K562 (cell line): ENCODE measurements around the gene NUP188. TPM values are rescaled to one million over a fixed set of nuclear protein-coding genes. Genes with fewer than 3 reads are reported as not detected.

ENCODE experiments used
- ATAC-seq: fragments of 200-7000 bp; cut with Tn5 transposase; 3 replicates; pipeline ENCODE4 v1.9.1; 2020; ENCODE audit warnings: moderate library complexity
- BruUV-seq: library from RNA; stranded (reverse); fragments of 400-500 nt; replicated peaks from 2 replicates; lab custom pipeline; 2021; lab: Mats Ljungman, UMichigan
- CTCF ChIA-PET: fragments of 300-600 bp; formaldehyde crosslinking; extraction: SDS; loops from one replicate; lab custom pipeline; 2021; ENCODE audit warnings: low intra/inter-chr PET ratio; lab: Yijun Ruan, JAX
- POLR2A ChIA-PET: fragments of 300-600, 350-650 bp; sonication (Branson Sonifier 250); formaldehyde crosslinking; extraction: SDS; loops from one replicate; lab custom pipeline; 2021; ENCODE audit warnings: antibody characterized with exemption, inconsistent platforms; lab: Yijun Ruan, JAX
- DNase-seq, 4 experiments: peaks; one replicate each; pipeline versions ENCODE4 v3.0.0 to v3.0.0-alpha.2; 2011 to 2018; ENCODE audit warnings: low spot score in 3 of 4, mixed read lengths in 3 of 4; ENCODE audit errors: extremely low read depth in 1 of 4
- FAIRE-seq: peaks from 2 replicates; lab custom pipeline; 2011; peaks lifted over from hg19 to GRCh38; lab: Jason Lieb, UNC
- H2AFZ ChIP-seq: 2 replicates; pipeline ENCODE4 v1.6.0; 2011; ENCODE audit warnings: low read depth, low read length, control low read depth, inconsistent platforms
- H3K27ac ChIP-seq: fragments of 200-600 bp; 3 replicates; pipeline ENCODE4 v1.8.0; 2011; ENCODE audit warnings: low read depth, mild to moderate bottlenecking, control low read depth, inconsistent platforms, low read length, moderate library complexity, mixed read lengths; ENCODE audit errors: extremely low read depth
- H3K27me3 ChIP-seq, 2 experiments: fragments of 300-600 bp in 1 of 2; 2 replicates in 1 of 2; 3 replicates in 1 of 2; pipeline versions ENCODE4 v1.6.0 to v1.8.0; 2011; ENCODE audit warnings: inconsistent platforms in 2 of 2, low read length in 2 of 2, mild to moderate bottlenecking in 1 of 2, mixed read lengths in 1 of 2, moderate library complexity in 1 of 2; ENCODE audit not compliant: control insufficient read depth in 2 of 2, insufficient read depth in 2 of 2
- H3K36me3 ChIP-seq: fragments of 300-600 bp; 3 replicates; pipeline ENCODE4 v1.8.0; 2011; ENCODE audit warnings: mild to moderate bottlenecking, low read length, inconsistent platforms; ENCODE audit not compliant: control insufficient read depth, insufficient read depth
- H3K4me1 ChIP-seq, 2 experiments: fragments of 200-600 bp in 1 of 2; replicated peaks in 1 of 2; 2 replicates in 1 of 2; 3 replicates in 1 of 2; pipeline versions ENCODE4 v1.5.1 to v1.8.0; 2011; ENCODE audit warnings: inconsistent platforms in 2 of 2, low read length in 2 of 2, mild to moderate bottlenecking in 1 of 2, mixed read lengths in 1 of 2, moderate library complexity in 1 of 2; ENCODE audit not compliant: control insufficient read depth in 2 of 2, insufficient read depth in 2 of 2
- H3K4me2 ChIP-seq: 2 replicates; pipeline ENCODE4 v1.6.1; 2011; ENCODE audit warnings: low read length, control low read depth, inconsistent platforms, mixed read lengths; ENCODE audit not compliant: insufficient read depth
- H3K4me3 ChIP-seq: fragments of 200-600 bp; sonication (generic), shearing (Covaris generic); 2 replicates; pipeline ENCODE4 v1.5.1; 2016; ENCODE audit warnings: control low read depth, inconsistent platforms
- H3K79me2 ChIP-seq: fragments of 200-600 bp; 3 replicates; pipeline ENCODE4 v1.8.0; 2011; ENCODE audit warnings: low read length, inconsistent platforms; ENCODE audit not compliant: control insufficient read depth, insufficient read depth
- H3K9ac ChIP-seq, 2 experiments: 2 replicates each; pipeline versions ENCODE4 v1.6.0 to v1.6.1; 2011; ENCODE audit warnings: low read depth in 2 of 2, low read length in 2 of 2, control low read depth in 1 of 2, inconsistent platforms in 1 of 2, mild to moderate bottlenecking in 1 of 2, mixed read lengths in 1 of 2; ENCODE audit not compliant: insufficient read depth in 1 of 2
- H3K9me1 ChIP-seq: one replicate; pipeline ENCODE4 v1.6.0; 2011; ENCODE audit warnings: inconsistent platforms, mild to moderate bottlenecking, low read length, moderate library complexity; ENCODE audit not compliant: control insufficient read depth, insufficient read depth
- H3K9me3 ChIP-seq: replicated peaks from 2 replicates; pipeline ENCODE4 v1.5.1; 2011; ENCODE audit warnings: low read depth, low read length, inconsistent platforms; ENCODE audit not compliant: control insufficient read depth, insufficient read depth
- H4K20me1 ChIP-seq: replicated peaks from 2 replicates; pipeline ENCODE4 v1.6.1; 2011; ENCODE audit warnings: low read length, inconsistent platforms, mixed read lengths; ENCODE audit not compliant: control insufficient read depth, insufficient read depth
- CHD7 ChIP-seq: fragments of 200-600 bp; sonication (generic); IDR thresholded peaks from one replicate; pipeline ENCODE4 v1.6.1; 2012; ENCODE audit warnings: mild to moderate bottlenecking, low read depth, low read length, inconsistent platforms
- EZH2 ChIP-seq: IDR thresholded peaks from 2 replicates; pipeline ENCODE4 v1.6.1; 2012; ENCODE audit warnings: low read depth, mild to moderate bottlenecking, inconsistent platforms, low read length, borderline replicate concordance
- IRF1 ChIP-seq: sonication (generic); formaldehyde crosslinking; IDR thresholded peaks from 2 replicates; pipeline ENCODE4 v1.8.0; 2022; ENCODE audit warnings: missing genetic modification reagents, mild to moderate bottlenecking, borderline replicate concordance
- NR4A1 ChIP-seq, 2 experiments: fragments of 250-450 bp in 1 of 2; fragments of 450-650 bp in 1 of 2; sonication (Bioruptor Pico) in 1 of 2; IDR thresholded peaks; 2 replicates each; pipeline versions ENCODE4 v1.4.0 to v1.6.1; 2016 to 2020; ENCODE audit warnings: mild to moderate bottlenecking in 2 of 2, missing compliant biosample characterization in 1 of 2, missing genetic modification characterization in 1 of 2, moderate library complexity in 1 of 2
- TGIF2 ChIP-seq: sonication (generic); formaldehyde crosslinking; IDR thresholded peaks from 2 replicates; pipeline ENCODE4 v1.8.1; 2022; ENCODE audit warnings: mild to moderate bottlenecking, missing genetic modification reagents, moderate library complexity
- ZC3H8 ChIP-seq: fragments of 450-650 bp; IDR thresholded peaks from 2 replicates; pipeline ENCODE4 v1.6.1; 2017
- ZNF436 ChIP-seq: fragments of 250-450, 450-650 bp; sonication (Bioruptor Pico); formaldehyde crosslinking; IDR thresholded peaks from 2 replicates; pipeline ENCODE4 v1.7.0; 2020; ENCODE audit warnings: mild to moderate bottlenecking
- WGBS: fragments of 100-300 bp; shearing (Covaris generic); methylation state at CpG from one replicate; pipeline ENCODE4 v1.1.6; 2016; ENCODE audit warnings: low coverage, mixed read lengths; ENCODE audit not compliant: insufficient coverage; ENCODE audit errors: missing lambda C conversion rate; 5-methylcytosine and 5-hydroxymethylcytosine counted together
- in situ Hi-C: fragments of 300-500 bp; cut with MboI; formaldehyde crosslinking; loops from 4 replicates; pipeline ENCODE4 v1.15.0; 2018; ENCODE audit warnings: inconsistent platforms, mixed read lengths
- intact Hi-C: fragments of 100-400 bp; cut with micrococcal nuclease; formaldehyde crosslinking; loops from 2 replicates; pipeline ENCODE4 v1.14.2; 2022
- polyA plus RNA-seq, 8 experiments: library from polyadenylated mRNA; depleted of rRNA in 4 of 8; stranded (reverse) in 5 of 8; unstranded in 3 of 8; fragments of >200 nt; fragmentation: Nextera tagmentation in 2 of 8; fragmentation: Illumina TruSeq in 1 of 8; extraction: Ambion mirVana in 2 of 8; extraction: Trizol in 1 of 8; gene quantifications; 2 replicates each; pipeline versions ENCODE4 v1.2.1 to v1.2.3, GENCODE V29; 2011 to 2014; ENCODE audit warnings: inconsistent platforms in 1 of 8, missing spikeins in 1 of 8
- total RNA-seq, 7 experiments: library from RNA; depleted of rRNA in 6 of 7; stranded (reverse); fragments of >200 nt in 6 of 7; fragmentation: Illumina TruSeq in 2 of 7; extraction: Trizol in 2 of 7; gene quantifications; 2 replicates each; pipeline versions ENCODE4 v1.2.1 to v1.2.3, GENCODE V29; 2011 to 2021; ENCODE audit warnings: low replicate concordance in 1 of 7

Gene NUP188
- total and polyA plus RNA-seq, 9 of the 15 experiments (the other 6 are each of a cell fraction or from before 2014, with no cell fraction given): 11.7 to 135 (median 70.6) TPM

GRCh38 chr9:128937310-128938165 is 10.0 kb upstream of the NUP188 start:
- DNase-seq (no peak), FAIRE-seq (no peak), ATAC-seq (no peak)
- Histone ChIP-seq H3K27ac (no peak overlapping the region), H2AFZ (no peak overlapping the region), H3K9ac (peak overlapping the region in 1 of 2 experiments; percentile 58; a peak in 2 of 4 replicates), H3K4me2 (no peak overlapping the region), H4K20me1 (no peaks in the 10 kb centered on the region), H3K4me1 (peaks cover 3 to 17% of the 10 kb centered on the region in 2 experiments), H3K36me3 (no peaks in the 10 kb centered on the region), H3K9me1 (peaks cover 2% of the 10 kb centered on the region), H3K79me2 (no peaks in the 10 kb centered on the region), H3K27me3 (no peaks in the 10 kb centered on the region), H3K4me3 (no peak overlapping the region), H3K9me3 (no peaks in the 10 kb centered on the region)
- POLR2A ChIA-PET: interaction anchor here (0.7 to 1.2 kb wide), 3 partner anchors 8 to 21 kb away, joined by 3 to 10 read pairs (median 3); no protein-coding TSS in a partner anchor
- CTCF ChIA-PET: no interaction called here
- no TSS peak for BruUV-seq
- WGBS: 73% methylated on average over 8 of the region's 9 CpGs
- intact Hi-C loops: no loop called here
- in situ Hi-C loops: no loop called here
- no peak for TF ChIP-seq ZNF436 (CRISPR knock-in tag)
- TF ChIP-seq IRF1 (CRISPR knock-in tag): no peak
- no peak for TF ChIP-seq ZC3H8
- TF ChIP-seq NR4A1 (CRISPR knock-in tag; IDR thresholded peaks at IDR 0.05): no peak
- TF ChIP-seq NR4A1 (tag; IDR thresholded peaks at IDR 0.05): no peak
- TF ChIP-seq CHD7: no peak
- TF ChIP-seq EZH2: no peak
- no peak for TF ChIP-seq TGIF2 (CRISPR knock-in tag)
